Measurements from ENCODE around the gene COL13A1.

DNA sequence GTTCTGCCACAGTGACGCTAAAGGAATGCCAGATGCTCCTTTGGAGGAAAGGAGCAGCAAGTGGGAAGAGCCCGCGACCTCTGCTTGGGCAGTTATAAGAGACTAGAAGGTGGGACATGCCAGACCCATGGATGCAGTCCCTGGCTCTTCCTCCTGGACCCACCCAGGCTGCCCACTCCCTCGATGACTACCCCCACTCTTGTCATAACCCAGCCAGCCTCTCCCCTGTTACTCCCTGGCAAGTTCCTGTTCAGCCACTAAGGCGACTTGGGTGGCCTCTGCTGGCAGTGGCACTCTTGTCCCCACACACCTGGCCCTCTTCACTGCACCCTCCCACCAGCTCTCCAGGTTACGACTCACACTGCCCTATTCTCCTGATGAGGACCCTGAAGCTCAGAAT is 33.5 kb downstream of the COL13A1 start:
- no peak for TF ChIP-seq SP1 (IDR thresholded peaks at IDR 0.05)
- TF ChIP-seq, protein P1, sequence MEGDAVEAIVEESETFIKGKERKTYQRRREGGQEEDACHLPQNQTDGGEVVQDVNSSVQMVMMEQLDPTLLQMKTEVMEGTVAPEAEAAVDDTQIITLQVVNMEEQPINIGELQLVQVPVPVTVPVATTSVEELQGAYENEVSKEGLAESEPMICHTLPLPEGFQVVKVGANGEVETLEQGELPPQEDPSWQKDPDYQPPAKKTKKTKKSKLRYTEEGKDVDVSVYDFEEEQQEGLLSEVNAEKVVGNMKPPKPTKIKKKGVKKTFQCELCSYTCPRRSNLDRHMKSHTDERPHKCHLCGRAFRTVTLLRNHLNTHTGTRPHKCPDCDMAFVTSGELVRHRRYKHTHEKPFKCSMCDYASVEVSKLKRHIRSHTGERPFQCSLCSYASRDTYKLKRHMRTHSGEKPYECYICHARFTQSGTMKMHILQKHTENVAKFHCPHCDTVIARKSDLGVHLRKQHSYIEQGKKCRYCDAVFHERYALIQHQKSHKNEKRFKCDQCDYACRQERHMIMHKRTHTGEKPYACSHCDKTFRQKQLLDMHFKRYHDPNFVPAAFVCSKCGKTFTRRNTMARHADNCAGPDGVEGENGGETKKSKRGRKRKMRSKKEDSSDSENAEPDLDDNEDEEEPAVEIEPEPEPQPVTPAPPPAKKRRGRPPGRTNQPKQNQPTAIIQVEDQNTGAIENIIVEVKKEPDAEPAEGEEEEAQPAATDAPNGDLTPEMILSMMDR (IDR thresholded peaks at IDR 0.05; ENCODE audit: low read depth, low read length, missing input control): no peak
